Transverse colon (tissue), 3 donors: Measurements from ENCODE around the gene COL23A1.

ENCODE experiments used
- EP300 ChIP-seq: sonication (generic); formaldehyde crosslinking; IDR thresholded peaks from one replicate; pipeline ENCODE4 v1.6.1; 2017; ENCODE audit warnings: antibody characterized with exemption, low read depth
- TF ChIP-seq, protein P1 (sequence below), 5 experiments: fragments of 200-600 bp in 3 of 5; fragments of 450-650 bp in 2 of 5; sonication (generic) in 3 of 5; IDR thresholded peaks; 1 replicate in 2 of 5; 2 replicates in 3 of 5; pipeline ENCODE4 v1.5.1; 2016 to 2017; ENCODE audit warnings: antibody characterized with exemption in 5 of 5, inconsistent platforms in 3 of 5, mild to moderate bottlenecking in 2 of 5, moderate library complexity in 1 of 5

GRCh38 chr5:178305801-178306200 is 284.4 kb downstream of the COL23A1 start:
- TF ChIP-seq, protein P1, sequence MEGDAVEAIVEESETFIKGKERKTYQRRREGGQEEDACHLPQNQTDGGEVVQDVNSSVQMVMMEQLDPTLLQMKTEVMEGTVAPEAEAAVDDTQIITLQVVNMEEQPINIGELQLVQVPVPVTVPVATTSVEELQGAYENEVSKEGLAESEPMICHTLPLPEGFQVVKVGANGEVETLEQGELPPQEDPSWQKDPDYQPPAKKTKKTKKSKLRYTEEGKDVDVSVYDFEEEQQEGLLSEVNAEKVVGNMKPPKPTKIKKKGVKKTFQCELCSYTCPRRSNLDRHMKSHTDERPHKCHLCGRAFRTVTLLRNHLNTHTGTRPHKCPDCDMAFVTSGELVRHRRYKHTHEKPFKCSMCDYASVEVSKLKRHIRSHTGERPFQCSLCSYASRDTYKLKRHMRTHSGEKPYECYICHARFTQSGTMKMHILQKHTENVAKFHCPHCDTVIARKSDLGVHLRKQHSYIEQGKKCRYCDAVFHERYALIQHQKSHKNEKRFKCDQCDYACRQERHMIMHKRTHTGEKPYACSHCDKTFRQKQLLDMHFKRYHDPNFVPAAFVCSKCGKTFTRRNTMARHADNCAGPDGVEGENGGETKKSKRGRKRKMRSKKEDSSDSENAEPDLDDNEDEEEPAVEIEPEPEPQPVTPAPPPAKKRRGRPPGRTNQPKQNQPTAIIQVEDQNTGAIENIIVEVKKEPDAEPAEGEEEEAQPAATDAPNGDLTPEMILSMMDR (IDR thresholded peaks at IDR 0.05), result no peak
- no peak for TF ChIP-seq EP300
